SKM-1 (cell line): ENCODE data around the gene SLC5A3.

ENCODE experiments used
- DNase-seq: peaks from one replicate; lab custom pipeline; 2025; ENCODE audit not compliant: unreplicated experiment; lab: John Stamatoyannopoulos, UW

SLC5A3 gene

GRCh38 chr21:34073032-34073748 is at the start of gene SLC5A3, which contains the start of gene MRPS6:
TSS of gene SLC5A3 (plus strand) at chr21:34073578. CDS start at chr21:34095199, 21,621 bp downstream.
TSS of gene MRPS6 (plus strand) at chr21:34073578. CDS start at chr21:34073701, 123 bp downstream.
- DNase-seq: peak; percentile 57

- DNase-seq: no peak
These were observed 49.5 kb upstream of the SLC5A3 start for GRCh38 chr21:34023691-34024373.

DNA sequence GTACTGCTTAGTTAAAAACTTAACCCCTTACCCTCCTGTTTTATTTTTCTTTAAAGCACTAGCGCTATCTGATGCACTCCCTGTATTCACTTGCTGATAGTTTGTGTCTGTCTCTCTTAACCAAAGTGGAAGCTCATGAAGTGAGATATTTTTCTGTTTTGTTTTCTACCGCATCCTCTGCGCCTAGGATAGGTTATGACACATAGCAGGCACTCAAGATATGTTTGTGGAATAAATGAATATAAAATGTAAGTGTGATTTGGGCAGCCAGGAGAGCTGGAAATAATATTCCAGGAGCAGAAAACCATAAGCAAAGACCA is 49.0 kb upstream of the SLC5A3 start:
- DNase-seq: no peak

DNA sequence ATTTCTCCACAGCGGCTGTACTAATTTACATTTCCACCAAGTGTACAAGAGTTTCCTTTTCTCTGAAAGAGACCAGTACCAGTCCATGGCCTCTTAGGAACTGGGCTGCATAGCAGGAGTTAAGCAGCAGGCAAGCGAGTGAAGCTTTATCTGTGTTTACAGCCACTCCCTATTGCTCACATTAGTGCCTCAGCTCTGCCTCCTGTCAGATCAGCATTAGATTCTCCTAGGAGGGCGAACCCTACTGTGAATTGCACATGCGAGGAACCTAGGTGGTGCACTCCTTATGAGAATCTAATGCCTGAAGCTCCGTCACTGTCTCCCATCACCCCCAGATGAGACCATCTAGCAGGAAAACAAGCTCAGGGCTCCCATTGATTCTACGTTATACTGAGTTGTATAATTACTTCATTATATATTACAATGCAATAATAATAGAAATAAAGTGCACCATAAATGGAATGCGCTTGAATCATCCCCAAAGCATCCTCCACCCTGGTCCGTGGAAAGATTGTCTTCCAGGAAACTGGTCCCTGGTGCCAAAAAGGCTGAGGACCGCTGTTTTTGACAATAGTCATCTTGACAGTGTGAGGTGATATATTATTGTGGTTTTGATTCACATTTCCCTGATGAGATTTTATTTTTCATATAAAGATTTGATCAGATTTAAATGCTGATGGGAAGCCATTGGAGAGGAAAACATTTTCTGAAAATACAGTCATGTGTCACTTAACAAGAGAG is 45.5 kb upstream of the SLC5A3 start:
- no peak for DNase-seq

- no peak for DNase-seq
These were observed 43.4 kb upstream of the SLC5A3 start for GRCh38 chr21:34029743-34030528.

- no peak for DNase-seq
These were observed 41.5 kb upstream of the SLC5A3 start for GRCh38 chr21:34031835-34032370.

GRCh38 chr21:34034369-34035014 is 38.9 kb upstream of the SLC5A3 start:
- no peak for DNase-seq

GRCh38 chr21:34035619-34036354 is 37.6 kb upstream of the SLC5A3 start:
- DNase-seq: no peak

- DNase-seq: no peak
These were observed 36.2 kb upstream of the SLC5A3 start for GRCh38 chr21:34037009-34037795.

DNA sequence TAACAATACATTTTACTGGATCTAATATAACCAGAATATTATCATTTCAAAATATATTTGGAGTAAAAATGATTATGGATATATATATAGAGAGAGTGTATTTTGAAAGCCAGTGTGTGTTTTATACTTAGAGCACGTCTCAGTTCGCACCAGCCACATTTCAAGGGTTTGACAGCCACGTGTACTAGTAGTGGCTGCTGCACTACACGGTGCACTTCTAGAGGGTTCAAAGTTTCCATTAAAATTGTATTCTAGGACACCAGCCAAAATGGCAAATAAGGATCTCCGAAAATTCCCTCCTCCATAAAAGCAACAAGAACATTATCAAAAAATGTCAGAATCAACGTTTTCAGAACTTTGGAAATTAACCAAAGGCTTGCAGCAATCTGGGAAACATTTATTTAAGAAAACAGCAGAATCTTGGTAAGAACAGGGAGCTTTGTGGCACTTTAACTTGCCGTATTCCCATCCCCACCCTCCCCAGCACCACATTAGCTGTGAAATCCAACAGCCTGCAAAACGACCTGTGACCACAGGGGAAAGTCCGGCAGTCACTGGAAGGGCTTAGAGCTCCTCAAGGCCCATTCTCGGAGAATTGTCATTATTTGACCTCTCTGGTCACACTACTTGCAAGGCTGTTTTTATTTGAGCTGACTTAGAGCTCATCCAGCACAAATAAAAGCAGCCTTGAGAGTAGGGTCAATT is 33.5 kb upstream of the SLC5A3 start:
- DNase-seq: no peak

- DNase-seq: no peak
These were observed 30.6 kb upstream of the SLC5A3 start for GRCh38 chr21:34042735-34043134.

DNA sequence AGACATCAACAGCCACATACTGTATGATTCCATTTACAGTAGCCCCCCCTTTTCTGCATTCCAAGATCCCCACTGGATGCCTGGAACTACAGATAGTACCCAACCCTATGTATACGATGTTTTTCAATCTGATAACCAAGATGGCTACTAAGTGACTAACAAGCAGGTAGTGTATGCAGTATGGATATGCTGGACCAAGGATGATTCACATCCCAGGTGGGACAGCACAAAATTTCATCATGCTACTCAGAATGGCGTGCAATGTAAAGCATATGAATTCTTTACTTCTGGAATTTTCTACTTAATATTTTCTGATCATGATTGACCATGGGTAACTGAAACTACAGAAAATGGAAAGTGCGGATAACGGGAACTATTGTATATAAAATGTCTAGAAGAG is 30.0 kb upstream of the SLC5A3 start:
- no peak for DNase-seq

GRCh38 chr21:34046917-34047316 is 26.5 kb upstream of the SLC5A3 start:
- no peak for DNase-seq

DNA sequence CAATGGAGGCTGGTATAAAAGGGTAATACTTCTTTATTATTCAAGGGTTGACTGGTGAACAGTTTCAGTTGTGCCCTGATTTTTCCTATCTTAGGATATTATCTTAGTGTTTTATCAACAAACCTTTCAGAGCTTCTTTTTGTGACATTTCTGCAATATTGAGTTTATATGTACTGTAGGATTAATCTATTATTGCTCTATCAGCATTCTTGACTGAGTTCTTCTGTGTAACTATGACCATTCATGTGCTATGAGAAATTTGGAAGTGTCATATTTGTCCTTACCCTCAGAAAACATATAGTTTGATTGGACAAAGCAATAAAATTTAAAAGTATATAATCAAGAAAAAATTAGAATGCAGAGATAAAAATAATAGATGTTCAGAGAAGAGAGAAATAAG is 25.5 kb upstream of the SLC5A3 start:
- no peak for DNase-seq

GRCh38 chr21:34052171-34052570 is 21.2 kb upstream of the SLC5A3 start:
- DNase-seq: no peak

GRCh38 chr21:34054259-34054658 is 19.1 kb upstream of the SLC5A3 start:
- DNase-seq: no peak

DNA sequence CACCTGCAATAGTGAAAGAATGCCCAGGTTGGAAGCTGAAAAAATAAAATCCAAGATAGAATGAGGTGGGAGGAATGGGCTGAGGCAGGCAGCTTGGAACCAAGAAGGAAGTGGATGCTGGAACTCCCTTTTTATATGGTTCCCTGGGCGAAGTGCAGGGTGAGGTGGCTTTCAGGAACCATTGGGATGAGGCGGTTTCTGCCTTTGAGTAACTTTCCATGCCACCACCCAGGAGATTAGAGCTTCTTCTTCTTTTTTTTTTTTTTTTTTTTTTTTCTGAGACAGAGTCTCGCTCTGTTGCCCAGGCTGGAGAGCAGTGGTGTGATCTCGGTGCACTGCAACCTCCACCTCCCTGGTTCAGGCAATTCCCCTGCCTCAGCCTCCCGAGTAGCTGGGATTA is 17.8 kb upstream of the SLC5A3 start:
- DNase-seq: no peak

GRCh38 chr21:34061983-34062382 is 11.4 kb upstream of the SLC5A3 start:
- no peak for DNase-seq
